AG04450 (cell line): ENCODE data around the gene VWCE. TPM values are rescaled to one million over a fixed set of nuclear protein-coding genes. Genes with fewer than 3 reads are reported as not detected.

Source experiments
- CTCF ChIA-PET: fragments of 300-600, 350-600 bp; formaldehyde crosslinking; extraction: SDS; loops from one replicate; lab custom pipeline; 2022; ENCODE audit warnings: antibody characterized with exemption, inconsistent platforms; lab: Charles Lee
- POLR2A ChIA-PET: fragments of 350-600 bp; formaldehyde crosslinking; extraction: SDS; loops from one replicate; lab custom pipeline; 2021; ENCODE audit warnings: antibody characterized with exemption, inconsistent platforms; lab: Yijun Ruan, JAX
- DNase-seq: peaks from one replicate; pipeline ENCODE4 v3.0.0-alpha.2; 2011; ENCODE audit warnings: low read depth, low spot score
- H3K27ac ChIP-seq: one replicate; pipeline ENCODE4 v1.5.1; 2012; ENCODE audit warnings: low read depth, low read length, control low read depth
- H3K27me3 ChIP-seq: one replicate; pipeline ENCODE4 v1.6.0; 2012; ENCODE audit warnings: low read length; ENCODE audit not compliant: control insufficient read depth, insufficient read depth
- H3K4me3 ChIP-seq: 2 replicates; pipeline ENCODE4 v1.5.1; 2011; ENCODE audit warnings: mild to moderate bottlenecking, low read depth, low read length, control low read depth
- H3K9me3 ChIP-seq: 2 replicates; pipeline ENCODE4 v1.5.1; 2012; ENCODE audit warnings: low read length; ENCODE audit not compliant: control insufficient read depth, insufficient read depth
- polyA plus RNA-seq: library from polyadenylated mRNA; depleted of rRNA; stranded (reverse); fragments of >200 nt; gene quantifications from 2 replicates; pipeline ENCODE4 v1.2.3, GENCODE V29; 2011
- TF ChIP-seq, protein P1 (sequence below): IDR thresholded peaks from 2 replicates; pipeline ENCODE4 v1.5.1; 2011; ENCODE audit warnings: low read depth, low read length, control low read depth, inconsistent platforms

VWCE gene
- polyA plus RNA-seq, 1 experiment: 1.4 TPM

DNA sequence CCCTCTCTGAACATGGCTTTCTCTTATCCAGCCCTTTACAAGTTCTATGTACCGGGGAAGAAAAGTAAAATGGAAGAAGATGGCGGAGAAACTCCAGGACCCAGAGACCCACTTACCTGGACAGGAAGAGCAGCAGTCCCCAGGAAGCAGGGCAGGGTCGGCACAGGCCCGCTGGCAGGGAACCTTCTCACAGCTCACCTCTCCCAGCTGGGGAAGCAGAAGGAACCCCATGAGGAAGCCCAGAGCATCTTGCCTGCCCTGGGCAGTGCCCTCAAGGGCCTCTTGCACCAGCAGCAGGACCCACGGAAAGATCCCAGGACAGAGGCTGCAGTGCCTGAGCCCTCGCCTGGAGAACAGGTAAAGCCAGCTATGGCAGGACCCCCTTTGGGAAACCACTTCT, 30.7 kb downstream of the VWCE start:
- ChIA-PET POLR2A (no interaction called here), CTCF (interaction anchor here (3.7 kb wide), 1 partner anchor 10 kb away, joined by 17 read pairs; no protein-coding TSS in a partner anchor)
- Histone ChIP-seq H3K27ac (no peak overlapping the region), H3K9me3 (no peaks in the 10 kb centered on the region), H3K27me3 (no peaks in the 10 kb centered on the region), H3K4me3 (no peak overlapping the region)
- TF ChIP-seq, protein P1, sequence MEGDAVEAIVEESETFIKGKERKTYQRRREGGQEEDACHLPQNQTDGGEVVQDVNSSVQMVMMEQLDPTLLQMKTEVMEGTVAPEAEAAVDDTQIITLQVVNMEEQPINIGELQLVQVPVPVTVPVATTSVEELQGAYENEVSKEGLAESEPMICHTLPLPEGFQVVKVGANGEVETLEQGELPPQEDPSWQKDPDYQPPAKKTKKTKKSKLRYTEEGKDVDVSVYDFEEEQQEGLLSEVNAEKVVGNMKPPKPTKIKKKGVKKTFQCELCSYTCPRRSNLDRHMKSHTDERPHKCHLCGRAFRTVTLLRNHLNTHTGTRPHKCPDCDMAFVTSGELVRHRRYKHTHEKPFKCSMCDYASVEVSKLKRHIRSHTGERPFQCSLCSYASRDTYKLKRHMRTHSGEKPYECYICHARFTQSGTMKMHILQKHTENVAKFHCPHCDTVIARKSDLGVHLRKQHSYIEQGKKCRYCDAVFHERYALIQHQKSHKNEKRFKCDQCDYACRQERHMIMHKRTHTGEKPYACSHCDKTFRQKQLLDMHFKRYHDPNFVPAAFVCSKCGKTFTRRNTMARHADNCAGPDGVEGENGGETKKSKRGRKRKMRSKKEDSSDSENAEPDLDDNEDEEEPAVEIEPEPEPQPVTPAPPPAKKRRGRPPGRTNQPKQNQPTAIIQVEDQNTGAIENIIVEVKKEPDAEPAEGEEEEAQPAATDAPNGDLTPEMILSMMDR: no peak
- DNase-seq: no peak

DNA sequence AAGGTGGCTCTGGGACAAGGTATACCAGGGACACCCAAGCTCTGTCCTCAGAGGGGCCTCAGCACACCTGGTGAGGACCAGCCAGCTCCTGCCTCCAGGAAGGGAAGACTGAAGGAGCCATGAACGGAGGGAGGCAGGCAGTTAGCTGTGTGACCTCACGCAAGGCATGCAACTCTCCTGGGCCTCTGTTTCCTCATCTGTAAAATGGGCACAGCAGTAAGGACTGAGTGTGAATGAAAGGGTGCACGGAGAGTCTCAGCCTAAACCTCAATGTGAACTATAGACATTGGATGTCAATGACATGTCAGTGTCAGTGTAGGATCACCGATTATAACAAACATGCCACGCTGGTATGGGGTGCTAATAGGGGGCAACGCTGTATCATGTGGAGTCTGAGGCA, 35.8 kb downstream of the VWCE start:
- Histone ChIP-seq H3K4me3 (no peak overlapping the region), H3K27me3 (no peaks in the 10 kb centered on the region), H3K27ac (no peak overlapping the region), H3K9me3 (no peaks in the 10 kb centered on the region)
- POLR2A ChIA-PET: no interaction called here
- CTCF ChIA-PET: interaction anchor here (0.6 to 1.1 kb wide), 3 partner anchors 35 to 71 kb away, joined by 3 read pairs; partner anchors contain the start of gene VWCE
- TF ChIP-seq, protein P1: no peak
- DNase-seq: no peak

DNA sequence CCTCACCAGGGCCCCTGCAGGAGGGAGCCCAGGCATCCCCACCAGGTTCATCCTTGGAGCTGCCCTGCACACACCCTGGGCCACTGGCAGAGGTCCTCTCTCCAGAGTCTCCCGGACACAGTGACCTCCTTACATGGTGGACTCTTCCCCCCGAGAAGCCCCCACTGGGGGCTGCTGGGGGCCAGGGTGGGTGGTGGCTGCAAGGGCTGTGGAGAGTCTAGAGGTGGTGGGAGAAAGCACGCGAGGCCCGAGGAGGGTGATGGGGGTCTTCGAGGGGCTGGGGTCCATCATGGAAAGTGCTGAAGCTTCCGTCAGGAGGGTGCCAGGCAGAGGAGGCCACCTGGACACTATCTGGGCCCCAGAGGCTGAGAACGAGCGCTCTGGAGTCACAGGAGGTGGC, 36.6 kb downstream of the VWCE start:
- TF ChIP-seq, protein P1: no peak
- CTCF ChIA-PET: interaction anchor here (0.9 to 1.1 kb wide), 2 partner anchors 36 to 71 kb away, joined by 3 read pairs; partner anchors contain the start of gene VWCE
- Histone ChIP-seq H3K27ac (no peak overlapping the region), H3K27me3 (no peaks in the 10 kb centered on the region), H3K4me3 (no peak overlapping the region), H3K9me3 (no peaks in the 10 kb centered on the region)
- no peak for DNase-seq
- POLR2A ChIA-PET: interaction anchor here (0.6 kb wide), 1 partner anchor 38 kb away, joined by 4 read pairs; no protein-coding TSS in a partner anchor

DNA sequence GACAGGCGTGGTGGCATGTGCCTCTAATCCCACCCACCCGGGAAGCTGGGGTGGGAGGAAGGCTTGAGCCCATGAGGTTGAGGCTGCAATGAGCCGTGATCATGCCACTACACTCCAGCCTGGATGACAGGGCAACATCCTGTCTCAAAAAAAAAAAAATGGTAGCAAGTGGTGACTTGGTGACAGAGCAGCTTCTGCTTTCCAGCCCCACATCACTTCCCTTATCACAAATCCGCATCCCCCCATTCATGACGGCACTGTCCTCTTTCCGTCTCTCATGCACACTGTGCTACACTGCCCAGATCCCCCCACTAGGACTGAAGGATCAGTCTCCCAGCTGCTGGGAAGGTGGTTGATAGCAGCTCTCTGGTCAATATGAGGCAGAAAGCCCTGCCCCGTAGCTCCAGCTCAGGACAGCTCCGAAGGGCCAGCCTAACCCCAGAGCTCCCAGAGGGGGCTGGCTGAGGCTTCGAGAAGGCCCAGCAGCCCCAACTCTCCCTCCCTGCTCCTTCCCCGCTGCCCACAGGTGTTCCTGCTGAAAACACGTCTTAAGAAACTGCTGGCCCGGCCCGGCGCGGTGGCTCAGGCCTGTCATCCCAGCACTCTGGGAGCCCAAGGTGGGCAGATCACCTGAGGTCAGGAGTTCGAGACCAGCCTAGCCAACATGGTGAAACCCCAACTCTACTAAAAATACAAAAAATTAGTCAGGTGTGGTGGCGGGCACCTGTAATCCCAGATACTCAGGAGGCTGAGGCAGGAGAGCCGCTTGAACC, 38.2 kb downstream of the VWCE start:
- no peak for DNase-seq
- no peaks in the 10 kb centered on the region for H3K27me3 ChIP-seq
- H3K27ac ChIP-seq: no peak overlapping the region
- TF ChIP-seq, protein P1: no peak
- ChIA-PET POLR2A (interaction anchor here (0.6 kb wide), 1 partner anchor 48 kb away, joined by 5 read pairs; no protein-coding TSS in a partner anchor), CTCF (interaction anchor here (2.6 kb wide), 1 partner anchor 79 kb away, joined by 5 read pairs; no protein-coding TSS in a partner anchor)
- H3K9me3 ChIP-seq: no peaks in the 10 kb centered on the region
- no peak overlapping the region for H3K4me3 ChIP-seq
